H9 (cell line): ENCODE results near the gene SLC34A1. TPM values are rescaled to one million over a fixed set of nuclear protein-coding genes. Genes with fewer than 3 reads are reported as not detected.
A peak's percentile ranks its signal among the peaks of the same experiment; 100 is the strongest.

Experiments used
- DNase-seq: peaks from one replicate; pipeline ENCODE4 v3.0.0-alpha.2; 2017
- H2AFZ ChIP-seq: one replicate; pipeline ENCODE4 v1.6.1; 2013; ENCODE audit warnings: mild to moderate bottlenecking, low read length, control low read depth, moderate library complexity
- H2AK5ac ChIP-seq: 2 replicates; pipeline ENCODE4 v1.6.1; 2013; ENCODE audit warnings: low read length, control low read depth, mixed read lengths; ENCODE audit not compliant: insufficient read length
- H2BK120ac ChIP-seq: one replicate; pipeline ENCODE4 v1.6.1; 2013; ENCODE audit warnings: low read depth, mild to moderate bottlenecking, low read length, control low read depth, inconsistent platforms; ENCODE audit not compliant: poor library complexity, severe bottlenecking
- H2BK12ac ChIP-seq: 2 replicates; pipeline ENCODE4 v1.6.1; 2013; ENCODE audit warnings: low read length, control low read depth, mixed read lengths, low read depth; ENCODE audit not compliant: insufficient read length
- H2BK15ac ChIP-seq: 2 replicates; pipeline ENCODE4 v1.6.1; 2013; ENCODE audit warnings: low read depth, low read length, control low read depth
- H2BK20ac ChIP-seq: one replicate; pipeline ENCODE4 v1.6.1; 2013; ENCODE audit warnings: low read depth, mild to moderate bottlenecking, low read length, control low read depth, inconsistent platforms; ENCODE audit not compliant: poor library complexity, severe bottlenecking
- H2BK5ac ChIP-seq: 2 replicates; pipeline ENCODE4 v1.6.1; 2013; ENCODE audit warnings: low read length, control low read depth, mixed read lengths; ENCODE audit not compliant: insufficient read length
- H3K14ac ChIP-seq: 2 replicates; pipeline ENCODE4 v1.6.1; 2013; ENCODE audit warnings: low read length, control low read depth; ENCODE audit not compliant: insufficient read depth
- H3K18ac ChIP-seq: 2 replicates; pipeline ENCODE4 v1.6.1; 2013; ENCODE audit warnings: low read depth, mild to moderate bottlenecking, mixed read lengths, low read length, control low read depth; ENCODE audit not compliant: insufficient read length
- H3K23ac ChIP-seq: 2 replicates; pipeline ENCODE4 v1.6.1; 2013; ENCODE audit warnings: low read length, control low read depth, mixed read lengths, low read depth; ENCODE audit not compliant: insufficient read length
- H3K23me2 ChIP-seq: 2 replicates; pipeline ENCODE4 v1.6.1; 2013; ENCODE audit warnings: low read depth, mild to moderate bottlenecking, mixed read lengths, low read length, control low read depth; ENCODE audit not compliant: insufficient read length, poor library complexity, severe bottlenecking
- H3K27ac ChIP-seq: 2 replicates; pipeline ENCODE4 v1.5.1; 2013; ENCODE audit warnings: low read length, control low read depth, mixed read lengths, low read depth; ENCODE audit not compliant: insufficient read length
- H3K27me3 ChIP-seq: 2 replicates; pipeline ENCODE4 v1.6.1; 2013; ENCODE audit warnings: low read length, control low read depth, inconsistent platforms; ENCODE audit not compliant: insufficient read depth
- H3K4ac ChIP-seq: 2 replicates; pipeline ENCODE4 v1.6.1; 2013; ENCODE audit warnings: low read depth, mild to moderate bottlenecking, control low read depth, inconsistent platforms, low read length, moderate library complexity
- H3K4me1 ChIP-seq: 2 replicates; pipeline ENCODE4 v1.6.1; 2013; ENCODE audit warnings: low read length, control low read depth, inconsistent platforms; ENCODE audit not compliant: insufficient read depth
- H3K4me2 ChIP-seq: 2 replicates; pipeline ENCODE4 v1.6.1; 2013; ENCODE audit warnings: low read length, control low read depth, mixed read lengths; ENCODE audit not compliant: insufficient read length, insufficient read depth
- H3K56ac ChIP-seq: 2 replicates; pipeline ENCODE4 v1.6.1; 2013; ENCODE audit warnings: low read depth, mild to moderate bottlenecking, mixed read lengths, low read length, control low read depth; ENCODE audit not compliant: insufficient read length
- H3K79me1 ChIP-seq: 2 replicates; pipeline ENCODE4 v1.6.1; 2013; ENCODE audit warnings: low read depth, mild to moderate bottlenecking, moderate library complexity, low read length, control low read depth, inconsistent platforms; ENCODE audit not compliant: insufficient read depth, poor library complexity, severe bottlenecking
- H3K79me2 ChIP-seq: 2 replicates; pipeline ENCODE4 v1.6.1; 2013; ENCODE audit warnings: low read length, control low read depth, inconsistent platforms; ENCODE audit not compliant: insufficient read depth
- H3K9ac ChIP-seq: 2 replicates; pipeline ENCODE4 v1.6.1; 2013; ENCODE audit warnings: low read length, control low read depth, mixed read lengths; ENCODE audit not compliant: insufficient read length; ENCODE audit errors: extremely low read depth
- H3K9me3 ChIP-seq: one replicate; pipeline ENCODE4 v1.6.1; 2013; ENCODE audit warnings: low read depth, low read length, inconsistent platforms; ENCODE audit not compliant: control insufficient read depth
- H3T11ph ChIP-seq: one replicate; pipeline ENCODE4 v1.6.1; 2013; ENCODE audit warnings: mild to moderate bottlenecking, low read length, control low read depth, inconsistent platforms
- H4K20me1 ChIP-seq: one replicate; pipeline ENCODE4 v1.6.1; 2013; ENCODE audit not compliant: control insufficient read depth, insufficient read length, insufficient read depth
- H4K5ac ChIP-seq: 2 replicates; pipeline ENCODE4 v1.6.1; 2013; ENCODE audit warnings: low read depth, mild to moderate bottlenecking, mixed read lengths, low read length, control low read depth; ENCODE audit not compliant: insufficient read length
- H4K8ac ChIP-seq: replicated peaks from 2 replicates; pipeline ENCODE4 v1.6.1; 2013; ENCODE audit warnings: low read length, control low read depth, mixed read lengths, low read depth; ENCODE audit not compliant: insufficient read length
- H4K91ac ChIP-seq: 2 replicates; pipeline ENCODE4 v1.6.1; 2013; ENCODE audit warnings: low read depth, mild to moderate bottlenecking, moderate library complexity, mixed read lengths, low read length, control low read depth; ENCODE audit not compliant: insufficient read length
- H3K27ac Mint-ChIP-seq, 3 experiments: 2 replicates in 2 of 3; 3 replicates in 1 of 3; pipeline ENCODE4 v1.8.0; 2020 to 2021; ENCODE audit warnings: mixed read lengths in 3 of 3, mild to moderate bottlenecking in 1 of 3, moderate library complexity in 1 of 3
- H3K27me3 Mint-ChIP-seq: 2 replicates; pipeline ENCODE4 v1.8.0; 2021; ENCODE audit warnings: low read depth, mild to moderate bottlenecking, moderate library complexity, mixed read lengths
- H3K36me3 Mint-ChIP-seq, 3 experiments: 2 replicates in 2 of 3; 3 replicates in 1 of 3; pipeline ENCODE4 v1.8.0; 2020 to 2021; ENCODE audit warnings: low read depth in 3 of 3, mixed read lengths in 3 of 3; ENCODE audit not compliant: insufficient read depth in 1 of 3
- H3K4me1 Mint-ChIP-seq, 2 experiments: 2 replicates each; pipeline ENCODE4 v1.8.0; 2020; ENCODE audit warnings: mixed read lengths in 2 of 2
- H3K4me3 Mint-ChIP-seq, 2 experiments: 2 replicates in 1 of 2; 3 replicates in 1 of 2; pipeline ENCODE4 v1.8.0; 2020 to 2021; ENCODE audit warnings: mild to moderate bottlenecking in 2 of 2, mixed read lengths in 2 of 2, moderate library complexity in 1 of 2
- H3K9me3 Mint-ChIP-seq, 2 experiments: 2 replicates in 1 of 2; 3 replicates in 1 of 2; pipeline ENCODE4 v1.8.0; 2020; ENCODE audit warnings: mild to moderate bottlenecking in 2 of 2, mixed read lengths in 2 of 2, moderate library complexity in 1 of 2
- WGBS: extraction: QIAGEN DNeasy Blood & Tissue Kit; methylation state at CpG from one replicate; pipeline ENCODE4 v1.1.7; 2013; ENCODE audit warnings: missing lambda C conversion rate, low lambda C conversion rate, mixed read lengths; ENCODE audit not compliant: insufficient read length; ENCODE audit errors: extremely low coverage; 5-methylcytosine and 5-hydroxymethylcytosine counted together
- total RNA-seq: library from RNA; stranded (reverse); gene quantifications from 2 replicates; pipeline ENCODE4 v1.2.1, GENCODE V29; 2021
- TF ChIP-seq, protein P1 (sequence below): fragments of 200-600 bp; sonication (generic); conservative IDR thresholded peaks from 3 replicates; pipeline ENCODE4 v1.8.0; 2021; ENCODE audit warnings: antibody characterized with exemption, mild to moderate bottlenecking

Gene SLC34A1
- total RNA-seq, 1 experiment from 2014 or later = not detected

DNA sequence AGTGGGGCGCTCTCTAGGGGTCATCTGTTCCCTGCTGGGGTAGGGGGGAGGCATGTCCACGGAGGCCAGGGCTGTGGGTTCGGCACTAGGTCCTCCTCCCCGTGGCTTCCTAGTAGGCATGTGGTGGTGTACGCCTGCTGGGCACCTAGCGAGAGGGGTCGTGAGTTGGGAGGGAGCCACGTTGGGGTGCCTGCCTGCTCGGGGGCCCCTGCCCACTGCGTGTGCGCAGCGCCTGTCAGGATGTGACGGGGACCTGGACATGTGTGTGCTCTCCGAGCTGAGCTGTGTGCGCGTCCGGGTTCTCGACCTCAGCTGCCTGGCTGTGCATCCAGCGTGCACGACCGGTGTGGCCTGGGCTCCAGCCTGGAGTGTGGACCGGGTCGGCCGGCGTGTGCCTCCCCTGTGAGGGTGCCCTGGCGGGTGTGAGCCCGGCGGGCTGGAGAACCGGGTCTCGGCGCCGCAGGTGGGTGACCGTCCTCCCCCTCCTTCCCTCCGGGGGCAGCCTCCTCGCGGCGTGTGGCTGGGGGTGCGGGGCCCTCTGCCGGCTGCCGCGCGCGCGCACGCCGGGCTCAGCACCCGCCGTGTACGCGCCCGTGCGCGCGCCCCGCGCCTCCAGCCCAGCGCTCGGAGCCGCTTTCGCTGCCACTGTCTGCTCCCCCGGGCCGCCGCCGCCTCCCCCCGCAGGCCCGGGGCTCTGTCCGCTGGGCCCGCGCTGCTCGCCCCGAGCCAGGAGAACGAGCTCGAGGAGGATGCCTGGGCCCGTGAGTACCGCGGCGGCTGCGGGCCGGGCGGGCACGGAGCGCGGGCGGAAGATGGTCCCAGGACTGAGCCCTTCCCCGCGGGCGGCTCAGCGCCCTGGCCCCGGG is 62.2 kb downstream of the SLC34A1 start, which contains the start of gene PRR7:
Gene PRR7 (plus strand): TSS at position 615 of the 866 bp plus-strand sequence. CDS start 8,254 bp downstream, outside the sequence.
- Histone ChIP-seq H3T11ph (no peak within 1 kb of the TSS), H2BK120ac (no peak within 1 kb of the TSS), H2AK5ac (no peak within 1 kb of the TSS), H3K23me2 (peaks cover 7% of the 10 kb centered on the region), H3K9me3 (no peaks in the 10 kb centered on the region), H2BK12ac (no peak within 1 kb of the TSS), H3K4me1 (no peaks in the 10 kb centered on the region; the same call in 1 of the 2 replicates), H3K27ac (no peak within 1 kb of the TSS), H2BK15ac (no peak within 1 kb of the TSS), H3K9ac (peak within 1 kb of the TSS; percentile 47), H4K5ac (peak within 1 kb of the TSS; percentile 29), H2AFZ (no peak within 1 kb of the TSS), H3K79me1 (no peaks in the 10 kb centered on the region), H3K79me2 (no peaks in the 10 kb centered on the region), H4K20me1 (no peaks in the 10 kb centered on the region), H3K18ac (peak within 1 kb of the TSS; percentile 80), H3K56ac (no peak within 1 kb of the TSS), H3K23ac (no peak within 1 kb of the TSS), H4K91ac (no peak within 1 kb of the TSS), H3K14ac (peak within 1 kb of the TSS; percentile 81), H3K4ac (no peak within 1 kb of the TSS; the same call in 1 of the 2 replicates), H4K8ac (no peak within 1 kb of the TSS), H2BK5ac (no peak within 1 kb of the TSS), H3K4me2 (peak within 1 kb of the TSS; percentile 73), H3K27me3 (no peaks in the 10 kb centered on the region; the same call in 1 of the 2 replicates), H2BK20ac (no peak within 1 kb of the TSS)
- no CpG with 5 or more reads among the region's 89 CpGs for WGBS
- peak; percentile 61 for DNase-seq
- Mint-ChIP-seq H3K27ac (peak within 1 kb of the TSS in 2 of 3 experiments; percentile 36 to 85; a peak in 4 of 7 replicates), H3K4me1 (peaks cover 40 to 46% of the 10 kb centered on the region in 2 experiments), H3K36me3 (peaks cover 3 to 14% (median 4%) of the 10 kb centered on the region in 3 experiments), H3K9me3 (no peaks in the 10 kb centered on the region), H3K27me3 (peaks cover 30% of the 10 kb centered on the region), H3K4me3 (peak within 1 kb of the TSS; percentile 65 to 79)
- TF ChIP-seq, protein P1, sequence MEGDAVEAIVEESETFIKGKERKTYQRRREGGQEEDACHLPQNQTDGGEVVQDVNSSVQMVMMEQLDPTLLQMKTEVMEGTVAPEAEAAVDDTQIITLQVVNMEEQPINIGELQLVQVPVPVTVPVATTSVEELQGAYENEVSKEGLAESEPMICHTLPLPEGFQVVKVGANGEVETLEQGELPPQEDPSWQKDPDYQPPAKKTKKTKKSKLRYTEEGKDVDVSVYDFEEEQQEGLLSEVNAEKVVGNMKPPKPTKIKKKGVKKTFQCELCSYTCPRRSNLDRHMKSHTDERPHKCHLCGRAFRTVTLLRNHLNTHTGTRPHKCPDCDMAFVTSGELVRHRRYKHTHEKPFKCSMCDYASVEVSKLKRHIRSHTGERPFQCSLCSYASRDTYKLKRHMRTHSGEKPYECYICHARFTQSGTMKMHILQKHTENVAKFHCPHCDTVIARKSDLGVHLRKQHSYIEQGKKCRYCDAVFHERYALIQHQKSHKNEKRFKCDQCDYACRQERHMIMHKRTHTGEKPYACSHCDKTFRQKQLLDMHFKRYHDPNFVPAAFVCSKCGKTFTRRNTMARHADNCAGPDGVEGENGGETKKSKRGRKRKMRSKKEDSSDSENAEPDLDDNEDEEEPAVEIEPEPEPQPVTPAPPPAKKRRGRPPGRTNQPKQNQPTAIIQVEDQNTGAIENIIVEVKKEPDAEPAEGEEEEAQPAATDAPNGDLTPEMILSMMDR = no peak
